ENCODE results near the gene PERM1.
"Not testable (repeated sequence)": the region's sequence is repeated elsewhere in the genome, so short reads cannot be mapped to it uniquely, and the experiment has no call there.

The PERM1 gene

GRCh38 chr1:997993-998744 is 16.3 kb upstream of the PERM1 start:
- DNase-seq, result no peak

GRCh38 chr1:997713-997992 is 15.8 kb upstream of the PERM1 start:
- no peak for DNase-seq

GRCh38 chr1:996851-997712 is 15.2 kb upstream of the PERM1 start:
- DNase-seq, result no peak

GRCh38 chr1:995665-996633 is 14.1 kb upstream of the PERM1 start:
- no peak for DNase-seq

GRCh38 chr1:994546-994945 is 12.7 kb upstream of the PERM1 start:
- not testable (repeated sequence) for DNase-seq

GRCh38 chr1:993379-993995 is 11.6 kb upstream of the PERM1 start:
- no peak for DNase-seq

- no peak for DNase-seq
These were observed 10.5 kb upstream of the PERM1 start for GRCh38 chr1:992362-992761.

- DNase-seq, result no peak
These were observed 10.0 kb upstream of the PERM1 start for GRCh38 chr1:991895-992294.

GRCh38 chr1:991275-991674 is 9.4 kb upstream of the PERM1 start:
- not testable (repeated sequence) for DNase-seq

- not testable (repeated sequence) for DNase-seq
These were observed 6.2 kb upstream of the PERM1 start for GRCh38 chr1:988061-988460.

- DNase-seq, result no peak
These were observed 3.2 kb upstream of the PERM1 start for GRCh38 chr1:985126-985525.

GRCh38 chr1:984476-984814 is 2.6 kb upstream of the PERM1 start:
- no peak for DNase-seq

GRCh38 chr1:983798-984475 is 2.0 kb upstream of the PERM1 start:
- DNase-seq, result no peak

- DNase-seq, result no peak
These were observed 1.0 kb upstream of the PERM1 start for GRCh38 chr1:982765-983436.

- no peak for DNase-seq
These were observed 370 bp downstream of the PERM1 start for GRCh38 chr1:981491-981954.

GRCh38 chr1:980602-981395 is 1.1 kb downstream of the PERM1 start:
- DNase-seq, result no peak

- DNase-seq, result no peak
These were observed 1.7 kb downstream of the PERM1 start for GRCh38 chr1:980137-980571.

GRCh38 chr1:979744-980072 is 2.2 kb downstream of the PERM1 start:
- no peak for DNase-seq

- DNase-seq, result no peak
These were observed 2.8 kb downstream of the PERM1 start for GRCh38 chr1:978835-979743.
